ENCODE data around the gene KLK5.
"Not testable (repeated sequence)": the region's sequence is repeated elsewhere in the genome, so short reads cannot be mapped to it uniquely, and the experiment has no call there.

The KLK5 gene

DNA sequence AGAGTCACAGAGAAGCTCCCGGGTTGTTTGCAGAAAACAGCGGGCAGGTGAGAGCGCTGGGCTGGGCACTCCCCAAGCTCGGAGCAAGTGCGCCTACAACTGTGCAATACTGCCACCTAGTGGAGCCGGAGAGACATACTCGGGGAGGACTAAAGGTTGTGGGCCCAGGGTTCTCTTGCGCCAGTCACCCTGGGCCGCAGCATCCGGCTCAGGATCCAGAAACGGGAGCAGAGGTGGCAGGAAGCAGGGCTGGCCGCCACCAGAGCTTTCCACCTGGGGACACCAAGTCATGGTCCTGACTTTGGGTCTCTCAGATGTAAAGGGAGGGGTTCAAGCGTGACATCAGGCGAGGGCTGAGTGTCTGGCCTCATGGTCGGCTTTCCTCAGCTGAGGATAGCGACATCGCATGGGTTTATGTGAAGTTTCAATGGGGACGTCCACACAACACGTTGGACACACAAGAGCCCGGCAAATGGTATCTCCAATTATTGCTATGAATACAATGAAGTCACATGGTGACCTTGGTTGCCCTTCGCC lies 30.5 kb downstream of the KLK5 start:
- DNase-seq (ENCODE audit: low read depth in 2 of 2): peak; percentile 31 to 32

DNA sequence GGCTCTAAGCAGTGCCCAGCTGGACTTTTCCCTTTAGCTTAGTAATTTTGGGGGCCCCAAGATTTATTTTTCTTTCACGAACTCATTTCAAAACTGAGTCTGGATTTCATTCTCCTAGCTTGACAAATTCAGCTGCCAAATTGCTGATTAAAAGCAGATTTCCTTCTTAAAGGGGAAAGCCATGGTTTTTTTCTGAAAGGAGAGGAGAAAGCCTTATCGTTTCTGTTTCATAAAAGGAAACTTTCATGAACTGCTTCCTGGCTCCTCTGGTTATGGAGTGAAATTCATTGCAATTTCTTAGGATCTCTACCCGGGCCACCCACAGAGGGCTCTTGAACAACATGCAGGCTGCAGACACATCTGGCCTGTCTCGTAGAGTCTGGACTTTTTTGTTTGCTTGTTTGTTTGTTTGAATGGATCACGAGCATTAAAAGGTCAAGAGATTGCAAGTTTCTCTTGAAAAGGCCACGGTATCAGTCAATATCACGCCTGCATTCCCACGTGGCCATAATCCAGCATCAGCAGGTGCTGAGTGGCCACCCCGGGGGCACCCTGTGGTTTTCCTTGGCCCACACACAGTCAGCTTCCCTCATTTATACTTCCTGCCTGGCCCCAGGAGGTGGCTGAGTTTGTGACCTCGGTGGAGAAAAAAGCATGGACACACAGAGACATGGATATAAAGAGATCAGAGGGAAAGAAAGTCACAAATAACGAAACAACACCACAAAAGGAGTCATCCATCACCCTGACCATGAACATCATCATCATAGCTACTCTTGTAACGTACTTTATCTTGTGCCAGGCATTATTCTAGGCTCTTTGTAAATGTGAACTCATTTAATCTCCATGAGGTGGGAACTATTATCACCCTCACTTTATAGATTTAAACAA lies 31.2 kb downstream of the KLK5 start:
- no peak for DNase-seq (ENCODE audit: low read depth in 2 of 2)

DNA sequence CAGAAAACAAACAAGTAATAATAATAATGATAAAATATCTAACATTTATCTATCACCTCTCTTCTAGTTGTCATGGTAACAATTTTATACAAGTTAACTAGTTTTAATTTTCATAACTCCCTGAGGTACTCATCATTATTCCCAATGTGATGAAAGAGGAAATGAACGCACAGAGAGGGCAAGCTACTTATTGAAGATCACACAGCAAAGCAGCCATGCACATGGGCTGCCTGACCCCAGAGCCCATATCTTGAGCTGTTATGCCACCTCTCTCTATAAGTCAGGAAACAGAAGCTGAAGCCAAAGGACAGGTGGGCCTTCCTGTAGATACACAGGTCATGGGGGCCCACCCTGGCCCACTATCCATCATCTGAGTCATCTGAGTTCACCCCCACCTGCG lies 36.8 kb downstream of the KLK5 start:
- DNase-seq (ENCODE audit: low read depth in 2 of 2): no peak

DNA sequence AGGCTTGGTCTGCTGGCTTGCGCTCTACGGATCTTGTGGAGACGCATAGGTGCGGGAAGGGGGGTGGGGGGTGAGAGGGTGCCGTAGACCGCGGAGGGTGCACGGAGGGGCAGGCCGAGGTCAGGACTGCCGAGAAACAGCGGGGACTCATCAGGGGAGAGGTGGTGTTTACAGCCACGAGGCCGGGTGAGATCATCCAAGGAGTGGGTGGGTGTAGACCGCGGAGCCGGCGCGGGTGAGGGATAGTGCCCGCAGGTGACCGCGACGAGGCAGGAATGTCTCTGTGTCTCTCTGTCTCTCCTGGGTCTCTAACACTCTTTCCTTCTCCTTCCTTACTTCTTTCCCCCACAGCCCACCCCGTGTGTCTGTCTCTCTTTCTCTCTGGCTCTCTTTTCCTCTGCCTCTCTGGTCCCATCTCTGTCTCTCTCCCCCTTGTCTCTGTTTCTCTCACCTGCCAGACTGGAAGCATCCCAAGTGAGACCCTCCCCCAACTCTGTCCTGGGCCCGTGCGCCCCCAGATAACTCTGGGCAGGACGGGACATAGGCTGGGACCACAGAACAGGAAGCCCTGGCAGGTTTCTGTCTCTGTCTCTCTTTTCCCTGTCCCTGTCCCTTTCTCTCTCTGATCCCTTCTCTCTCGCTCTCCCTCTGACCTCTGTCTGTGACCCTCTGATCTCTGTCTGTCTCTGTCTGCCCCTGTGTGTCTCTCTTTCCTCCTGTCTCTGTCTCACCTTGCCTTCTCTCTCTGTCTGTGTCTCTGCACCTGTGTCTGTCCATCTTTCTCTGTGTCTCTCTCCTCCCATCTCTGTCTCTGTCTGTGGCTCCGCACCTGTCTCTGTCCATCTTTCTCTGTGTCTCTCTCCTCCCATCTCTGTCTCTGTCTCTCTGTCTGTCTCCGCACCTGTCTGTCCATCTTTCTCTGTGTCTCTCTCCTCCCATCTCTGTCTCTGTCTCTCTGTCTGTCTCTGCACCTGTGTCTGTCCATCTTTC lies 39.8 kb downstream of the KLK5 start:
- no peak for DNase-seq (ENCODE audit: low read depth in 2 of 2)

GRCh38 chr19:50912102-50912599 lies 40.7 kb downstream of the KLK5 start:
- DNase-seq (ENCODE audit: low read depth in 2 of 2): no peak

- DNase-seq (ENCODE audit: low read depth in 2 of 2): no peak
Measured at GRCh38 chr19:50911206-50912101, 41.4 kb downstream of the KLK5 start, which contains the start of gene KLK4. KLK4 (minus strand) TSS chr19:50911395; CDS start chr19:50910738, 657 bp downstream.

- DNase-seq (ENCODE audit: low read depth in 2 of 2): no peak
Measured at GRCh38 chr19:50910722-50911121, 42.1 kb downstream of the KLK5 start.

DNA sequence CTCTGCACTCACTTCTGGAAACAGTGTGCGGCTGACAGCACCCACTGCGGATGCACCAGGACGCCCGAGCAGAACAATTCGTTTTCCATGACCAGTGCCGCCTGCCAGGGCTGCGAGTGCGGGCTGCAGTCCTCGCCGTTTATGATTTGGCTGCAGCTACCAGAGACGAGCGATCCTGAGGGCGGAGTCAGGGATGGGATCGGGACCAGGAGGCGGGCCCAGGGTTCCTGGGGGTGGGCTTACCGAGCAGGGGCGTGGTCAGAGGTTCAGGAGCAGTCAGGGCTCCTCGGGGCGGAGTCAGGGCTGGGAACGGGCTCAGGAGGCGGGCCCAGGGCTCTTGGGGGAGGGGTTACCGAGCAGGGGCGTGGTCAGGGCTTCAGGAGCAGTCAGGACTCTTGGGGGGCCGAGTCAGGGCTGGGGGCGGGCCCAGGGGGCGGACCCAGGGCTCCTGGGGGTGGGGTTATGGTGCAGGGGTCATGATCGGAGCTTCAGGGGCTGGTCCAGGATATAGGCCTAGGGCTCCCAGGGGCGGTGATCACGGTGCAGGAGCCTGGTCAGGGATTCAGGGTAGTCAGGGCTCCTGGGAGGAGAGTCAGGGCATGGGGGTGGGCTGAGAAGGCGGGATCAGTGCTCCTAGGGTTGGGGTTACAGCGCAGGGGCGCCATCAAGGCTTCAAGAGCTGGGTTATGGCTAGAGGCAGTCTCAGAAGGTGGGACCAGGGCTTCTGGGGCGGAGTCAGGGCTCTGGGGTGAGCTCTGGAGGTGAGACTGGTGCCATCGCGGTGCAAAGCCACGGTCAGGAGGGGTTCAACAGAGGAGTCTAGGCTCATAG lies 43.4 kb downstream of the KLK5 start:
- DNase-seq (ENCODE audit: low read depth in 2 of 2): no peak

DNA sequence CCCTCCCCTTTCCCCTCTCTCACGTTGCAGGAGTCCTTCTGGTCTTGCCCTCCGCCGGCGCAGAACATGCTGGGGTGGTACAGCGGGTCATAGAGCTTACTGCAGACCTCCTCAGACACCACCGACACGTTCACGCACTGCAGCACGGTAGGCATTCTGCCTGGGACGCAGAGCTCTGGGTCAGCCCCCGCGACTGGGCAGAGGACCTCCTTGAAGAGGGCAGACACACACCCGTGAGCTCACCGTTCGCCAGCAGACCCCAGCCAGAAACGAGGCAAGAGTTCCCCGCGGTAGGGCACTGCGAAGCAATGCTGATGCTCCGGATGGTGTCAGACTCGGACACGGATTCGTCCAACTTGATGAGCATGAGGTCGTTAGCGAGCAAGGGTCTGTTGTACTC lies 44.5 kb downstream of the KLK5 start:
- DNase-seq (ENCODE audit: low read depth in 2 of 2): no peak

DNA sequence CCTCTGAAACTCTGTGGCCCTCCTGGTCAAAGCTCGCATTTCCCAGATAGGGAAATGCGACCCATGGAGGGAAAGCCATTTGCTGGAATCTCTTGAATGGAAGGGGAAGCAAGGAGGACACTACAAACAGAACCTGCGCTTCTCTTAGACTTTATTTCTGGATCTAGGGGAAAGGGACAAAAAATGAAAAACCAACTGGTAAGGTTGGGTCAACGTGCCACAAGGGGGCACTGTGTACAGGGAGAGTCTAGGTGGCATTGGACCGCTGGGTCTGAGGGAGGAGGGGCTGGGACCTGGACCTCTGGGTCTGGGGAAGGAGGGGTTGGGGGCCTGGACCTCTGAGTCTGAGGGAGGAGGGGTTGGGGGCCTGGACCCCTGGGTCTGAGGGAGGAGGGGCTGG lies 46.6 kb downstream of the KLK5 start:
- DNase-seq (ENCODE audit: low read depth in 2 of 2): no peak

GRCh38 chr19:50902640-50903039 lies 50.2 kb downstream of the KLK5 start:
- no peak for DNase-seq (ENCODE audit: low read depth in 2 of 2)

GRCh38 chr19:50899569-50899968 lies 53.3 kb downstream of the KLK5 start:
- no peak for DNase-seq (ENCODE audit: low read depth in 2 of 2)

- DNase-seq (ENCODE audit: low read depth in 2 of 2): no peak
Measured at GRCh38 chr19:50898018-50898417, 54.8 kb downstream of the KLK5 start.

- no peak for DNase-seq (ENCODE audit: low read depth in 2 of 2)
Measured at GRCh38 chr19:50897612-50898011, 55.2 kb downstream of the KLK5 start.

GRCh38 chr19:50897191-50897607 lies 55.6 kb downstream of the KLK5 start:
- no peak for DNase-seq (ENCODE audit: low read depth in 2 of 2)

- no peak for DNase-seq (ENCODE audit: low read depth in 2 of 2)
Measured at GRCh38 chr19:50896591-50897190, 56.1 kb downstream of the KLK5 start.

- not testable (repeated sequence) for DNase-seq (ENCODE audit: low read depth in 2 of 2)
Measured at GRCh38 chr19:50896089-50896590, 56.7 kb downstream of the KLK5 start.

DNA sequence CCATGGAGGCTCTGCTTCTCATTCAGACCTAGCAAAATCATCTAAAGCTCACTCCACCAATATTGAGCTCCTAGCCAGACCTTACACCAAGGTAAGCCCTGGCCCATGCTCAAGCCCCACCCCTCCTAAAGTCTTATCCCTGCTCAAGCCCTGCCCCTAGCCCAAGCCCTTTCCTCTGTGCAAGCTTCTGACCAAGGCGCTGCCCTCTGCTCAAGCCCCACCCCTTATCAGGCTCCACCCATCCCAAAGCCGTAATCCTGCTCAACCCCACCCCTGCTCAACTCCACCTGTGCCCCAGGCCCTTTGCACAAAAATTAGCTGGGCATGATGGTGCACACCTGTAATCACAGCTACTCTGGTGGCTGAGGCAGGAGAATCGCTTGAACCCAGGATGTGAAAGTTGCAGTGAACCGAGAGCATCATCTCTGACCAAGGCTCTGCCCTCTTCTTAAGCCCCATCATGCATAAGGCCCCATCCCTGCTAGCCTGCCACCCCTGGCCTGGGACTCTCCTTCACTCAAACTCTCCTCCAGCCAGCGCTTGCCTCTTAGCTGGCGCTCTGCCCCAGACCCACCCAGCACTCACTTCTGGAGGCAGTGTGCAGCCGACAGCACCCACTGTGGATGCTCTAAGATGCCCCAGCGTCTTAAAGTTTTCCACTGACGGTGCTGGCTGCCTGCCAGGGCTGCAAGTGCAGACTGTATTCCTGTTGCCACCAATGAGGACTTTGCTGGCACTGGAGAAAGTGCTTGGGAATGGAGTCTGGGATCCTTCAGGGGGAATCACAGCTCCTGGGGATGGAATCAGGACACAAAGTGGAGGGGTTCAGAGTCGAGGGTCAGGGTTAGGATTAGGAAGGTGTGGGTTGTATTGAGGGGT lies 58.1 kb downstream of the KLK5 start:
- DNase-seq (ENCODE audit: low read depth in 2 of 2): no peak

All from fibroblast of skin of left quadriceps (primary cell).